CMK (cell line): ENCODE measurements around the gene FRMD6.
"Not testable (repeated sequence)": the region's sequence is repeated elsewhere in the genome, so short reads cannot be mapped to it uniquely, and the experiment has no call there.

Experiments
- DNase-seq: peaks from one replicate; pipeline ENCODE4 v3.0.0-alpha.2; 2010; ENCODE audit warnings: low read depth

Gene FRMD6

GRCh38 chr14:51630987-51631386 is 20.7 kb upstream of the FRMD6 start:
- DNase-seq = no peak

DNA sequence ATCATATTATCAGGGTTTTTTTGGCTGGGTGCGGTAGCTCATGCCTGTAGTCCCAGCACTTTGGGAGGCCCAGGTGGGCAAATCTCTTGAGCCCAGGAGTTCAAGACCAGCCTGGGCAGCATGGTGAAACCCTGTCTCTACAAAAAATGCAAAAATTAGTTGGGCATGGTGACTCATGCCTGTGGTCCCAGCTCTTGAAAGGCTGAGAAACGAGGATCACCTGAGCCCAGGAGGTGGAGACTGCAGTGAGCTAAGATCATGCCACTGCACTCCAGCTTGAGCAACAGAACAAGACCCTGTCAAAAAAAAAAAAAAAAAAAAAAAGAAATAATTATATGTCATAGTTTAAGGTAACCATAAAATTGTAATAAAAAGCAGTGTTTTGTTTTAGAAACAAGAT is 18.4 kb upstream of the FRMD6 start:
- DNase-seq = not testable (repeated sequence)

DNA sequence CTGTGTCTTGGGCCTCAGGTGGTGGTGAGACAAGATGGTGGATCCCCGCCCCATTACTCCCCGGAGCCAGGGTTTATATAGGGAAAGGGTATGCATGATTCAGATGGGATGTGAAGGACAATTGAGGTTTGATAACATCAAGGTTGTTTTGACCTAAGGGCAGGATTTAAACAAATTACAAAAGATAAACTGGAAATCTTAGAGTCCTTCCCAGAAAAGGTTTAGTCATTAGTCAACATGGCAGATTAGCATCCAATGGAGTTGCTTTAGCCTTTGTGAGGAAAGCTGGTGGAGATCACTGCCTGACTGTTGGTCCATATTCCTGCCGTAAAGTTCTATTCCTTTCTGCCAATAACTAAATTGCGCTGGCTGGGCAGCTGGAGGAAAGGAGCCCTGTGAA is 15.6 kb upstream of the FRMD6 start:
- DNase-seq = no peak

GRCh38 chr14:51638071-51638944 is 13.4 kb upstream of the FRMD6 start:
- DNase-seq = no peak

DNA sequence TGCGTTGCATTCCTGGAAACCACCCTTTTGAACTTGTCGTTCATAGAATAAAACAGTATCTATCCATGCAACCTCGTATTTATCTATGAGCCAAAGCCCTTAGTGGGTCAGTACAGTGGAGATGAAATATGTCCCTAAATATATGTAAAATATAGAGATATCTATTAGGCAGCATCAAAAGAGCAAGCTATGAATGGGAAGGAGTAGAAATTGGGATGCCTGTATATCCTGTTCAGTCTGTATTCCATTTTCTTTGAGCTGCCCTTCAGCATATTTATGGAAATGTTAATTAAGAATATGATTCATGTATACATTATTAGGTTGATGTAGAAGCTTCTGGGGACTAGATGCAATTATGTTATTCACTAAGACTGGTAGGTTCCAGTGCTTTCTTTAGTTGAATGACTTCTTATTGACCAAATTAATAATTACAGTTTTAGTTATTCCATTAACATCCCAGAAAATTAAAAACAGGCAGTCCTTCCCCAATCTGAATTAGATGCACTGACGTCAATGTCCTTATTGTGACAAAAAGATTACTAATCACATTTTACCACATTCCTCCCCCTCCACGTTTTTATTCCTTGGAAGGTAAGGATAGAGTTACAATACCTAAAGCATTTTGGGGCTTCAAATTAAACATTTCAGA is 11.9 kb upstream of the FRMD6 start:
- DNase-seq = no peak

- no peak for DNase-seq
Observed at GRCh38 chr14:51643140-51643539, 8.6 kb upstream of the FRMD6 start.

DNA sequence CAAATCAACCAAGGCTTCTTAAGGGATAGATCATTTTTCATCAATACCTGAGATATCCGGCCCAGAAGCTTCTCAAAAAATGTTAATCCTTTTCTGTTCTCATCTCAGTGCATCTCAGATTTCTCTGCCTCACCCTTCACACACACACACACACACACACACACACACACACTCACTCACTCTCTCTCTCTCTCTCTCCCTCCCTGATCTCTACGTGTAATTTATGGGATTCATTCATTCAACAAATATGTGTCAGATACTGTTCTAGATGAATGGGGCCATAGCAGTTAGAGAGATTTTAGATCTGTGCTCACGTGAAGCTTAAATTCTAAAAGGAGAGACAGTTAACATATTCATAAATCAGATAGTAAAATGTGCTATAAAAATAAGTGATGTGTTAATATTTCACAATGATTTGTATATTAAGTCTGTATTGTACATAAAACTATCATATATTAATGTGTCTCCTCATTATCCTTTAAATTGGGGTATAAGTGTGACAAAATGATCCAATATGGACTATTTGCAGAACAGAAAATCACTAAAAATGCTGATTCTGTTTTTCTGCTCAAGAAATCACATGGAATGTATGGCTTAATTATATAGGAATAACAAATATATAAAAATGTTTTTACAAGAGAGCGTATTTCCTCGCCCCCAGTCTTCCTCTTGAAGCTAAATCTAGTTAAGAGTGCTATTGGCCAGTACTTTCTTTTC is 7.3 kb upstream of the FRMD6 start:
- no peak for DNase-seq

- no peak for DNase-seq
Observed at GRCh38 chr14:51648296-51648695, 3.4 kb upstream of the FRMD6 start.

DNA sequence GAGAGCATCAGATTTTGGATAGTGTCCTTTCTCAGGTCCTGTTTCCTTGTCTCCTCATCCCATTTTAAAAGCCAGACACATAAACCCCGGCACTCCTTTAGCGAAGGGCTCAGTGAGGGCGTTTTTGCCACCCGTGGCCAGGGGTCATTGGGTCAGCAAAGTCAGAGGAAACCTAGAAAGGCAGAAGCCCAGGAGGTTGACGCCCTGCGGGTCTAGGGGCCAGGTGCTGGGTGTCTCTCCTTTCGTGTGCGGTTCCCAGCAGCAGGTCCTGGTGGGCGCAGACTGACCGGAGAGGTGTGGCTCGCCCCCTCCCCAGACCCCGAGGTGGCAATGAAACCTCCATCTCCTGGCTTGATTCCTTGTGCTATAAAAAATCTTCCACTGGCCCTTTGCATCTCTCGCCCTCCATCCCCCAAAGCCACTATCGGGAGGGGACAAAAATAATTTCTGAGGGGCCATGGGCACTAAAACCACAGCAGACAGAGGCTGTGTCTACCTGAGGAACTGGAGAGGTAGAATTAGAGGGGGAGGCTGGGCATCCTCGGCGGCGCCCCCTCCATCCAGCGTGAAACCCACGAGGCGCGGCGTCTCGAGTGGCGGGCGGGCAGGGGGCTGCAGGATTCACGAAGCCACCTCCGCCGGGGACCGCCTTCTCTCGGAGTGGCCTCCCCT is 858 bp upstream of the FRMD6 start:
- no peak for DNase-seq

DNA sequence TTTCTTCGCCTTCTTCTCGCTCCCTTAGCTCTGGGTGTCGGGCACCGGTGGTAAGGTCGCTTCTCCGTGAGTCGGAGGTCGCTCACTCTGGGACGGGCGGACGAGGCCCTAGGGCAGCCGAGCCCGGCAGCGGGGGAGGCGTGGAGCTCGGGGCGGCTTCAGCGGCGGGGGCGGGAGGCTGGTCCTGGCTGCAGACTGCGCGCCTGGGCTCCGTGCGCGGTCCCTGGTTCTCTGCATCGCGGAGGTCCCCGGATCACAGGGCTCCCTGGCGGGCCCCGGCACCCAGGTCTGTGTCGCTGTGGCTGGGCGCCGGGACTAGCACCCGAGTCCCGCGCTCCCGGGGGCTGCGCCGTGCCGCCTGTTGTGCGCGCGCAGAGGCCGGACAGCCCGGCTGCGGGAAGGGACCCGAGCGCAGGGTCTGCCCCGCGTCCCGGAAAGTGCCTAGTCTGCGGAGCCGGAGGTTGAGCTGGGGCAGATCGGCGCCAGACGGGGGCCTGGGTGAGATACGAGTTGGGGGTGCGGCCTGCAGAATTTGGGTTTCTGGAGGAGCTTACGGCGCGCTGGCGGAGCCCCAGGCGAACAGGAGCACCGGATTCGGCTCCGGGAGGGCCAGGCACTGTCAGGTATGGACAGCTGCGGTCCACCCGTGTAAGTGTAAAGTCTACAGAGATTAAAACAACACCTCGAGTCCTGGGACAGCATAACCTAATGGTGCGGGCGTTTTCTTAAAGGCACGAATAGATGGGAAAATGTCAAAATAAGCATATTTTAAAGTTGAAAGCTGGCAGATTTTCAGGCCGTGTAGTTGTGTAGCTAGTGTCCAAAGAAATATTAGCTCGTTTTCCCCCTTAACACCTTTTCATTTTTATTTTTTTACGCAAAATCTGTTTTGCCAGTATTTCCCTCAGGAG is 713 bp downstream of the FRMD6 start:
- no peak for DNase-seq

GRCh38 chr14:51653079-51653774 is 1.5 kb downstream of the FRMD6 start:
- no peak for DNase-seq

DNA sequence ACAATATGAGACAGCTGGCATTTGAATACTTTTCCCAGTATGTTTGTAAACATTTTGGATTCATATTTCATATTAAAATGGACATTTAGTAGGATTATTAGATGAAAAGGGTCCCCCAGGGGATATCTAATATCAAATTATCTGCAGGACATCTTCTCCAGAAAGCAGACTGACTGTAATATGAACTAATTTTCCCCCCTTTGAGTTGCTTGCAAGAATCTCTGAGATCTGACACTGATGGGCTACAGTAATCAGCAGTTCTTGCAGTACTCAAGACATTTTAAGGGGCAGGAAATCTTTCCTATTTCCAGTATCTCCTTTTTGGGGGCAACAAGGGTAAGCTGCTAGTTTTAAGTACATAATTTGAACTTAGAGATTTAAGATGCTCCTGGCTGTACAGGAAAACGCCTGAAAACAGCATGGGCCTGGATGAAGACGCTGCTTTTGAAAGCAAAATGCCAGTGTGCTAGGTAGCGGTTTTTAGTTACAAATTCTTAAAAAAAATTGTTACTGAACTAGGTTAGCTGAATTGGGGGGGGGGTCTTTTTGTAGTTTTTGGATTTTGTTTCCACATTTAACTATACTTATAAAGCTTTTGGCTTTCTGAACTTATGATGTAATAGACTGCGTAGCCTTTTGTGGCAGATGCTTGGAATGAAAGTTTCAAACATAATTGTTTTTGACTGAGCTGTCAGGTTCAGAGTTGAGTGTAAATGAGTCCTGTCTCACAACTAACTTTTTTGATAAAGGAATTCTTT is 2.2 kb downstream of the FRMD6 start:
- no peak for DNase-seq

GRCh38 chr14:51654533-51654845 is 2.8 kb downstream of the FRMD6 start:
- DNase-seq = no peak

DNA sequence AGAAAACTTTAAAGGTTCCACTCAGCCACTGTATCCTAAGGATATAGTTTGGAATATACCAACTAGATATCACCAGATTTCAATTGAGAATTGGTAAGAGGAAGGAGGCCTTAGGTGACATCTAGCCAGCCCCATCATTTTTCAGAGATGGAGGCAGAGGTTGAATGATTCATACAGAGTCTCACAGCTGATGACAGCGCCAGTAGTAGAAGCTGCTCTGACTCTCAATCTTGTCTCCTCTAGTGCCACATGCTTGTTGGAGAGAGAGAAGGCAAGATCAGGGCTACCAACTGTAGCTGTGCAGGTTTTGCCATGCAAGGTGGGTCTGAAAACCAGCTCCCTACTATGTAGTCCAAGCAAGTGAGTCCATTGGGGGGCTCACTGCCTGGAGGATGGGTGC is 6.1 kb downstream of the FRMD6 start:
- no peak for DNase-seq

DNA sequence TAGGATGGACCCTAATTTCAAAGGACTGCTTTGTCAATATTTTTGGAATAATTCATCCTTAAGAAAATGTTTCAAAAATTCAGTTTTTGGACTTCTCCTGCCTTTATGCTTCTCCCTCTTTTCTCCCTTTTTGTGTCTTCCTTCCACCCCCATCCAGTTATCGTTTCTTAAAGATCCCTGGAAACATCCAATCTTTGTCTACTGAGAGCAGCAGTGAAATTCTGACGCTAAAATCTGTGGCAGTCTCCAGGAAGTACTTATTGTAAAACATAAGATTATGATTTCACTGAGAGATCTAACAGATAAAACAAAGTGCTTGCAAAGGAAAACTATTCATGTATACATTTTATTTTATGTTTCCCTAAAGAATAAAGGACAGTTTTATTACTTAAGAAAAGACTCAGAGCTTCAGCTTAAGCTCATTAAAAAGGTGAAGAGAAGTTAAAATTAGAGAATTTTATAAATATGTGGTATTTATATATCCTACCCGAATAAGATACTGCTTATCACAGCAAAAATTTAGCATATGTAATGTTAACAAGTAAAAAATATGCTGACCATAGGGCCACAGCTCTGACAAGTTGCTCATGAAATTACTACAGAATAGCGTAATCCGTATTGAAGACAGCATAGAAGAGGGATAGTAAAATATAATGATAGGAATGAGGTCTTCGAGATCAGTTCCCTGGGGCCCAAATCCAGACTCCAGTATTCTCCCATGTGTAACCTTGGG is 6.9 kb downstream of the FRMD6 start:
- no peak for DNase-seq

GRCh38 chr14:51660741-51661140 is 9.0 kb downstream of the FRMD6 start:
- no peak for DNase-seq

- DNase-seq = no peak
Observed at GRCh38 chr14:51661504-51661903, 9.8 kb downstream of the FRMD6 start.

DNA sequence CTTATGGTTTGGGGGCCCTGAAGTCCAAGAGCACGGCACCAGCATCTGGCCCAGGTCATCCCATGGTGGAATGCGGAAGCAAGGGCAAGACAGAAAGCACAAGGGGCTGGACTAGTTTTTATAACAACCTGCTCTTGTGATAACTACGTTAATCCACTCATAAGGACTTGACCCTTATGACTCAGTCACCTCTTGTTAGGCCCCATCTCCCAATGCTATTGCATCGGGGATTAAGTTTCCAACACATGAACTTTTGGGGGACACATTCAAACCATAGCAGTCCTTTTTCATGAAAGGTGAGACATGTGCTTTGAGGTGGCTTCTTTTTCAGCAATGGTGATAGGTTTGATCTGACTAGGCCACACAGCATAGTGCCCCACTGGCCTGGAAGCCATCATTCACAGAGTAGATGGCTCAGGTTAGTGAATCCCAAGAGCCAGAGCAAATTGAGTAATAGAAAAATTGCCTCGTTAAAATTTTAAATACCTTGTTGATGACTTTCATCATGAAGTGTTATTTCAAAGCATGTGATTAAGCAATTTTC is 12.1 kb downstream of the FRMD6 start:
- no peak for DNase-seq

GRCh38 chr14:51666070-51666469 is 14.4 kb downstream of the FRMD6 start:
- DNase-seq = no peak
